ENCODE measurements around the gene SLC2A1.

DNA sequence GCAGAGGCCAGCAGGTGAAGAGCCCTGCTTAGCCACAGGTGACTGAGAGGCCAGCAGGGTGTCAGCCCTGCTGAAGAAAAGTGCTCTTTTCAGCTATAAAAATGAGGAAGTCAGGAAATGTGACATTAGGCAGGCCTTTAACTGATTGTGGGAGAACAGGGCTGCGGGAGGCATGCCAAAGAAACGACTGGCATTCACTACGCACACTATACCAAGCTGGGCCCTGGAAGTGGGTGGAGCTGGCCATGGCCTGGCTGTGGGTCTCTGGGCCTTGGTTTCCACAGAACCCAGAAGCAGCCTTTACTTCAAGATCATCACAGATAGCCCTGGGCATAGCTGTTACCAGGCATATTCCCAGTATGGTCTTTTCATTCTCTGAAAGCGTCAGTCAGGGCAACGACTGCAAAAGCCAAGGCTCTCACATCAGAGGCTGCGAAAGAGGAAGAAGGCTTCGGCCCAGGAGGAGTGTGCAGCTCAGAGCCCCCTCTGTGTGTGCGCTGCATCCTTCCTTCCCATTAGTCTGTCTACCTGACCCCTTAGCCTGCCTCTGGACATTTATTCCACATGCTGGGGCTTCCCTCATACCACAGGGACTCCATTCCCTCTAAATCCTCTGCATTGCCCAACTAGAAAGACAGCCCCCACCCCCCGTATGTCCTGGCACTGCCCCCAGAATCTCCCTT is 14.3 kb downstream of the SLC2A1 start:
- TF ChIP-seq CTCF (IDR thresholded peaks at IDR 0.05; ENCODE audit: low read depth, low read length) (no peak), EZH2phosphoT487 (IDR thresholded peaks at IDR 0.05; ENCODE audit: low read depth) (no peak)

Data from OCI-LY3 (cell line).